CD14-positive monocyte (primary cell): ENCODE results near the gene ANKRD28. TPM values are rescaled to one million over a fixed set of nuclear protein-coding genes. Genes with fewer than 3 reads are reported as not detected.

ENCODE experiments used
- DNase-seq, 3 donors: peaks; one replicate each; pipeline ENCODE4 v3.0.0-alpha.2; 2011 to 2022
- H2AFZ ChIP-seq: 2 replicates; pipeline ENCODE4 v1.6.0; 2012; ENCODE audit warnings: mild to moderate bottlenecking, low read depth, low read length, inconsistent platforms; ENCODE audit not compliant: insufficient read depth, poor library complexity, severe bottlenecking
- H3K27ac ChIP-seq, 2 donors: 1 replicate in 1 of 2; 2 replicates in 1 of 2; pipeline ENCODE4 v1.5.1; 2012 to 2013; ENCODE audit warnings: low read length in 2 of 2, control low read depth in 1 of 2, inconsistent platforms in 1 of 2, low read depth in 1 of 2, mild to moderate bottlenecking in 1 of 2
- H3K27me3 ChIP-seq, 2 donors: one replicate each; pipeline versions ENCODE4 v1.6.0 to v1.6.1; 2011 to 2013; ENCODE audit warnings: low read length in 2 of 2; ENCODE audit not compliant: control insufficient read depth in 2 of 2, insufficient read depth in 2 of 2
- H3K36me3 ChIP-seq, 2 donors: replicated peaks in 1 of 2; 1 replicate in 1 of 2; 2 replicates in 1 of 2; pipeline versions ENCODE4 v1.5.1 to v1.6.1; 2012 to 2013; ENCODE audit warnings: low read length in 2 of 2, control low read depth in 1 of 2, inconsistent platforms in 1 of 2, mild to moderate bottlenecking in 1 of 2; ENCODE audit not compliant: insufficient read depth in 2 of 2, control insufficient read depth in 1 of 2
- H3K4me1 ChIP-seq, 2 donors: 1 replicate in 1 of 2; 2 replicates in 1 of 2; pipeline versions ENCODE4 v1.5.1 to v1.6.1; 2012 to 2013; ENCODE audit warnings: low read length in 2 of 2, control low read depth in 1 of 2, inconsistent platforms in 1 of 2, mild to moderate bottlenecking in 1 of 2, moderate library complexity in 1 of 2; ENCODE audit not compliant: insufficient read depth in 2 of 2, control insufficient read depth in 1 of 2
- H3K4me2 ChIP-seq: replicated peaks from 2 replicates; pipeline ENCODE3; 2012; ENCODE audit warnings: low read length, moderate library complexity, mild to moderate bottlenecking; ENCODE audit not compliant: poor library complexity, severe bottlenecking; ENCODE audit errors: extremely low read depth
- H3K4me3 ChIP-seq, 3 experiments: fragments of 200-600 bp in 1 of 3; sonication (generic) in 1 of 3; replicated peaks in 1 of 3; 1 replicate in 2 of 3; 2 replicates in 1 of 3; pipeline ENCODE4 v1.5.1; 2011 to 2013; ENCODE audit warnings: low read length in 3 of 3, mild to moderate bottlenecking in 3 of 3, control low read depth in 2 of 3, low read depth in 2 of 3, inconsistent platforms in 1 of 3, moderate library complexity in 1 of 3
- H3K79me2 ChIP-seq: 2 replicates; pipeline ENCODE4 v1.6.0; 2012; ENCODE audit warnings: mild to moderate bottlenecking, control low read depth, inconsistent platforms, low read length, moderate library complexity; ENCODE audit not compliant: insufficient read depth
- H3K9ac ChIP-seq: 2 replicates; pipeline ENCODE4 v1.6.0; 2017; ENCODE audit warnings: low read length, mild to moderate bottlenecking; ENCODE audit not compliant: insufficient read depth, poor library complexity, severe bottlenecking
- H3K9me3 ChIP-seq, 2 donors: replicated peaks in 1 of 2; 1 replicate in 1 of 2; 2 replicates in 1 of 2; pipeline versions ENCODE4 v1.5.1 to v1.6.1; 2012 to 2013; ENCODE audit warnings: low read length in 2 of 2, control low read depth in 1 of 2; ENCODE audit not compliant: control insufficient read depth in 1 of 2, insufficient read depth in 1 of 2
- H4K20me1 ChIP-seq: 2 replicates; pipeline ENCODE4 v1.6.0; 2012; ENCODE audit warnings: mild to moderate bottlenecking, low read length, control low read depth, moderate library complexity; ENCODE audit not compliant: insufficient read depth
- H3K27ac Mint-ChIP-seq, 7 donors: one replicate each; pipeline ENCODE4 v1.8.0; 2020; ENCODE audit warnings: mild to moderate bottlenecking in 7 of 7, mixed read lengths in 7 of 7, moderate library complexity in 6 of 7, inconsistent platforms in 2 of 7
- H3K27me3 Mint-ChIP-seq, 3 donors: one replicate each; pipeline ENCODE4 v1.8.0; 2021 to 2022; ENCODE audit warnings: low read depth in 3 of 3, mild to moderate bottlenecking in 3 of 3, mixed read lengths in 3 of 3, moderate library complexity in 3 of 3, inconsistent platforms in 1 of 3
- H3K36me3 Mint-ChIP-seq, 2 donors: one replicate each; pipeline ENCODE4 v1.8.0; 2020; ENCODE audit warnings: mixed read lengths in 2 of 2, inconsistent platforms in 1 of 2, mild to moderate bottlenecking in 1 of 2
- H3K4me1 Mint-ChIP-seq: one replicate; pipeline ENCODE4 v1.8.0; 2020; ENCODE audit warnings: mild to moderate bottlenecking, mixed read lengths
- H3K4me3 Mint-ChIP-seq, 2 donors: one replicate each; pipeline ENCODE4 v1.8.0; 2020; ENCODE audit warnings: mild to moderate bottlenecking in 2 of 2, mixed read lengths in 2 of 2, moderate library complexity in 1 of 2
- H3K9me3 Mint-ChIP-seq, 7 donors: one replicate each; pipeline ENCODE4 v1.8.0; 2020 to 2022; ENCODE audit warnings: mixed read lengths in 7 of 7, mild to moderate bottlenecking in 6 of 7, moderate library complexity in 6 of 7, inconsistent platforms in 2 of 7
- WGBS: methylation state at CpG from one replicate; pipeline ENCODE4 v1.1.5; 2013; ENCODE audit warnings: missing lambda C conversion rate; ENCODE audit not compliant: insufficient coverage; 5-methylcytosine and 5-hydroxymethylcytosine counted together
- intact Hi-C, 2 donors: fragments of 100-400 bp; cut with micrococcal nuclease; formaldehyde crosslinking; loops; one replicate each; pipeline versions ENCODE4 v1.15.0 to v1.15.1; 2023
- polyA plus RNA-seq, 3 donors: library from polyadenylated mRNA; depleted of rRNA in 1 of 3; unstranded in 2 of 3; stranded (reverse) in 1 of 3; fragments of 300-500 nt in 2 of 3; fragments of >200 nt in 1 of 3; fragmentation: Illumina TruSeq in 2 of 3; gene quantifications; 1 replicate in 2 of 3; 2 replicates in 1 of 3; pipeline ENCODE4 v1.2.3, GENCODE V29; 2012 to 2021
- TF ChIP-seq, protein P1 (sequence below): fragments of 200-600 bp; IDR thresholded peaks from one replicate; pipeline ENCODE4 v1.8.0; 2022; ENCODE audit warnings: antibody characterized with exemption, mild to moderate bottlenecking

The ANKRD28 gene
- polyA plus RNA-seq, 3 donors, result 5.9 to 11.5 (median 7.9) TPM

GRCh38 chr3:15839568-15839967, 41.8 kb upstream of the ANKRD28 start:
- Histone ChIP-seq H3K4me2 (no peak overlapping the region), H3K4me3 (no peak overlapping the region), H3K27ac (no peak overlapping the region), H3K9ac (no peak overlapping the region), H3K9me3 (peaks cover 0 to 4% of the 10 kb centered on the region in 2 donors), H3K36me3 (no peaks in the 10 kb centered on the region), H4K20me1 (no peaks in the 10 kb centered on the region), H2AFZ (no peak overlapping the region), H3K27me3 (no peaks in the 10 kb centered on the region), H3K79me2 (peaks cover 4% of the 10 kb centered on the region), H3K4me1 (no peaks in the 10 kb centered on the region)
- WGBS, result 100% methylated on average over 1 of the region's 2 CpGs
- Mint-ChIP-seq H3K27ac (no peak overlapping the region), H3K27me3 (peaks cover 0 to 8% (median 0%) of the 10 kb centered on the region in 3 donors), H3K9me3 (peaks cover 11 to 39% (median 24%) of the 10 kb centered on the region in 7 donors), H3K4me1 (no peaks in the 10 kb centered on the region), H3K4me3 (no peak overlapping the region), H3K36me3 (peaks cover 0 to 4% of the 10 kb centered on the region in 2 donors)
- DNase-seq, result no peak
- intact Hi-C loops, result no loop called here
- TF ChIP-seq, protein P1, sequence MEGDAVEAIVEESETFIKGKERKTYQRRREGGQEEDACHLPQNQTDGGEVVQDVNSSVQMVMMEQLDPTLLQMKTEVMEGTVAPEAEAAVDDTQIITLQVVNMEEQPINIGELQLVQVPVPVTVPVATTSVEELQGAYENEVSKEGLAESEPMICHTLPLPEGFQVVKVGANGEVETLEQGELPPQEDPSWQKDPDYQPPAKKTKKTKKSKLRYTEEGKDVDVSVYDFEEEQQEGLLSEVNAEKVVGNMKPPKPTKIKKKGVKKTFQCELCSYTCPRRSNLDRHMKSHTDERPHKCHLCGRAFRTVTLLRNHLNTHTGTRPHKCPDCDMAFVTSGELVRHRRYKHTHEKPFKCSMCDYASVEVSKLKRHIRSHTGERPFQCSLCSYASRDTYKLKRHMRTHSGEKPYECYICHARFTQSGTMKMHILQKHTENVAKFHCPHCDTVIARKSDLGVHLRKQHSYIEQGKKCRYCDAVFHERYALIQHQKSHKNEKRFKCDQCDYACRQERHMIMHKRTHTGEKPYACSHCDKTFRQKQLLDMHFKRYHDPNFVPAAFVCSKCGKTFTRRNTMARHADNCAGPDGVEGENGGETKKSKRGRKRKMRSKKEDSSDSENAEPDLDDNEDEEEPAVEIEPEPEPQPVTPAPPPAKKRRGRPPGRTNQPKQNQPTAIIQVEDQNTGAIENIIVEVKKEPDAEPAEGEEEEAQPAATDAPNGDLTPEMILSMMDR, result no peak

DNA sequence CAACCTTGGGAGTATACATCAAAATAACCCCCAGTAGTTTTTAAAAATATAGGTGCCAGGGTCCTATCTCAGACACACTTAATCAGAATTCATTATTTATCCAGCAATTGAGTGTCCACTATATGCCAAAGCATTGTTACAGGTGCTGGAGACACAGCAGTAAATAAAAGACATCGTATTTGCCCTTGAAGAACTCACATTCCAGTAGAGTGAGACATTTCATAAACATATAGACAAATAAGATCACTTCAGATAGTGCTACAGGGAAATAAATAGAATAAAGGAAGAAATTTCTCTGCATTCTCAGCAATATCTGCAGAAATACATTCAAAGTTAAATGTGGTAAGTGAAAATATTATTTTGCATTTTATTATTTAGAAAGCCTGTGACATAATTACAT, 34.1 kb upstream of the ANKRD28 start:
- Histone ChIP-seq H4K20me1 (no peaks in the 10 kb centered on the region), H3K4me2 (no peak overlapping the region), H3K4me1 (no peaks in the 10 kb centered on the region), H2AFZ (no peak overlapping the region), H3K27ac (no peak overlapping the region), H3K27me3 (no peaks in the 10 kb centered on the region), H3K36me3 (no peaks in the 10 kb centered on the region), H3K4me3 (no peak overlapping the region), H3K9ac (no peak overlapping the region), H3K79me2 (no peaks in the 10 kb centered on the region), H3K9me3 (no peaks in the 10 kb centered on the region)
- H3K4me3 Mint-ChIP-seq, result no peak overlapping the region
- DNase-seq, result no peak
- no CpG with 5 or more reads among the region's 1 CpG for WGBS
- TF ChIP-seq, protein P1, result no peak
- peaks cover 0 to 4% (median 0%) of the 10 kb centered on the region in 3 donors for H3K27me3 Mint-ChIP-seq
- H3K9me3 Mint-ChIP-seq, result peaks cover 0 to 3% (median 0%) of the 10 kb centered on the region in 7 donors
- H3K36me3 Mint-ChIP-seq, result no peaks in the 10 kb centered on the region
- H3K4me1 Mint-ChIP-seq, result no peaks in the 10 kb centered on the region
- intact Hi-C loops, result no loop called here
- H3K27ac Mint-ChIP-seq, result no peak overlapping the region
